ENCODE measurements around the gene TRPV4.

Gene TRPV4

DNA sequence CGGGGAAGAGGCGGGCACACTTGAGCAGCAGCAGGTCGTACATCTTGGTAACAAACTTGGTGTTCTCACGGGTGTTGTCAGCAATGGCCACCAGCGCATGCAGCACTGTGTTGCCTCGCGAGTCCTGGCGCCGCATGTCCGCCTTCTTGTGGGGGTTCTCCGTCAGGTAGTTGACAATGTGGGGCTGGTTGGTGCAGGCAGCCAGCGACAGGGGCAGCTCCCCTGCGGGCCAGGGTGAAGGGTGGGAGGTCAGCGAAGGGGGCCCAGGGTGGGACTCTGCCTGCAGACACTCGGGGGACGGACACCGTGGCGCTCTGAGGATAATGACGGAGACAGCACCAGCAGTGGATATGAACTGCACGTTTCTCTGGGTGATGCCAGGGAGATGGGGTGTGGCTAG lies 34.5 kb downstream of the TRPV4 start:
- no peak for TF ChIP-seq CTCF (conservative IDR thresholded peaks at IDR 0.05; ENCODE audit: low read depth, low read length)
- no peak for DNase-seq (ENCODE audit: low read depth)
- H3K4me3 ChIP-seq (ENCODE audit: low read length) = no peak overlapping the region

DNA sequence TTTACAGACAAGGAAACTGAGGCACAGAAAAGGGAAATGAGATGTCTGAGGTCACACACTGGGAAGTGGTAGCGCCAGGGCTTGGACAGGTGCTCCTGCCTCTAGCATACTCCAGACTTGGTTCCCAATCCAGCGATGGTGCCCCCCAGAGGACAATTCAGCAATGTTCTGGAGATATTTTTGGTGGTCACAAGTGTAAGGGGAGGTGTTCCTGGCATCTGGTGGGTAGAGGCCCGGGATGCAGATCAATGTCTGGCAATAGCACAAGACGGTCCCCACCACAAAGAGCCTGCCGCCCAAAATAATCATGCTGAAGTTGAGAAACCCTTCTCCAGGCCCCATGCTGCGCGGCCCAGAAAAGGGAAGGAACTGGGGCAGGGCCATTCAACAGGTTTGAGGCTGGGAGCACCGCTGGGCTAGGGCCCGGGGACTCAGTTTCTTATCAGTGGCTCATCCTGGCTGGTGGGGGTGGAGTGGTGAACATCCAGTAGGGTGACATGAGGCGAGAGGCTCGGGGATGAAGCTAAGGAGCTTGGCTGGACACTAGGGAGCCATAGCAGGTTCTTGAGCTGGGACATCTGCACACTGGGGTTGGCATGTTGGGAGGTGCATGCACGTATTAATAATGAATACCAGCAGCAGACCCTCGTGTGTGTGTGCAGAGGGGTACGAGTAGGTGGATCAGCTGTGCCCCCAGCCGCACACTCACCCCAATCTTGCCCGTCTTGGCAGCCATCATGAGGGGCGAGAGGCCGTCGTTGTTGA lies 35.1 kb downstream of the TRPV4 start:
- peak; percentile 40 for TF ChIP-seq CTCF (conservative IDR thresholded peaks at IDR 0.05; ENCODE audit: low read depth, low read length)
- no peak for DNase-seq (ENCODE audit: low read depth)
- no peak overlapping the region for H3K4me3 ChIP-seq (ENCODE audit: low read length)

DNA sequence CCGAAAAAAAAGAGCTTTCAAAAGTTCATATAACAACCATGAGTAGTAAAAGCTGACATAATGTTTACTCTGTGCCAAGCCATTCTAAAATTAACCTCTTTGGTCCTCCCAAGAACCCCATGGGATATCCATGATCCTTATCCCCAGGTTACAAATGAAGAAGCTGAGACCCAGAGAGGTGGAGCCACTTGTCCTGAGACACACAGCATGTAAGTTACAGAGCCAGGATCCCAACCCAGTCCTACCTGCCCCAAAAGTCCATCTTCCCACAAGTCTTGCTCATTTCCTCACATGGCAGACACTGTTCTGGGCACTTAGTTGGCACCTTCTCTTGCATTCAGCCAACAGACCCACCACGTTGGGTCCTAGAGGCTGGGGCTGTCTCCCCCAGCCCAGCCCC lies 37.1 kb downstream of the TRPV4 start:
- TF ChIP-seq CTCF (conservative IDR thresholded peaks at IDR 0.05; ENCODE audit: low read depth, low read length) = no peak
- no peak for DNase-seq (ENCODE audit: low read depth)
- H3K4me3 ChIP-seq (ENCODE audit: low read length) = no peak overlapping the region

- no peak overlapping the region for H3K4me3 ChIP-seq (ENCODE audit: low read length)
- TF ChIP-seq CTCF (conservative IDR thresholded peaks at IDR 0.05; ENCODE audit: low read depth, low read length) = no peak
- no peak for DNase-seq (ENCODE audit: low read depth)
Observed at GRCh38 chr12:109795023-109795422, 38.2 kb downstream of the TRPV4 start.

GRCh38 chr12:109793826-109794501 lies 39.2 kb downstream of the TRPV4 start:
- TF ChIP-seq CTCF (conservative IDR thresholded peaks at IDR 0.05; ENCODE audit: low read depth, low read length) = no peak
- H3K4me3 ChIP-seq (ENCODE audit: low read length) = no peak overlapping the region
- DNase-seq (ENCODE audit: low read depth) = no peak

GRCh38 chr12:109793411-109793810 lies 39.8 kb downstream of the TRPV4 start:
- DNase-seq (ENCODE audit: low read depth) = no peak
- H3K4me3 ChIP-seq (ENCODE audit: low read length) = no peak overlapping the region
- TF ChIP-seq CTCF (conservative IDR thresholded peaks at IDR 0.05; ENCODE audit: low read depth, low read length) = no peak

DNA sequence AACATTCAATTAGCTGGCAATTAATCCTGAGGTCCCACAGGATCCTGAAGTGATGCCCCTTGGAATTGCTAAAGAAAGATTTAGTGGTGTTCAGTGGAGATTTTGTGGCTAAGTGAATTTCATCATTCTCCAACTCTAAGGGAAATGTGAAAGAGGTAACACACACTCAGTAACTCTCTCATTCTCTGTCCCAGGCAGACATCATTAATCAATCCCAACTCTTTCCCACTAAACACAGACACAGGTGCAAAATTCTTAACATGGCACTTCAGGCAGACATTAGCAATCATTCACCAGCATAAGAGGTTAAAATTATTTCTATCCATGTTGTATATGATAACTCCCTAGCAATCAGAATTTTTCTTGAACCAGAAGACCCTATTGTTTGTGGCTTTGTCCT lies 40.2 kb downstream of the TRPV4 start:
- TF ChIP-seq CTCF (conservative IDR thresholded peaks at IDR 0.05; ENCODE audit: low read depth, low read length) = no peak
- no peak for DNase-seq (ENCODE audit: low read depth)
- no peak overlapping the region for H3K4me3 ChIP-seq (ENCODE audit: low read length)

Data from retinal pigment epithelial cell (primary cell).